Ureter (tissue), 1 donor: ENCODE results near the gene AKT2. TPM values are rescaled to one million over a fixed set of nuclear protein-coding genes. Genes with fewer than 3 reads are reported as not detected.

Experiments
- DNase-seq: peaks from one replicate; pipeline ENCODE4 v3.0.0-alpha.2; 2020; ENCODE audit warnings: low spot score
- total RNA-seq: library from RNA; stranded (reverse); gene quantifications from one replicate; pipeline ENCODE4 v1.2.4, GENCODE V29; 2023
- donor health status: DM: yes; HTN: yes; CAD: no.

Gene AKT2
- total RNA-seq, 1 donor from 2014 or later, result 128 TPM

- peak; percentile 62 for DNase-seq
Measured at GRCh38 chr19:40190891-40191835, 94.0 kb downstream of the AKT2 start, which contains the start of gene MAP3K10. Gene MAP3K10, plus strand, starts transcription at chr19:40191426. Its CDS starts 606 bp downstream, at chr19:40192032.

- no peak for DNase-seq
Measured at GRCh38 chr19:40184273-40184672, 100.9 kb downstream of the AKT2 start.

Other genes starting within 250 kb of the AKT2 start
- gene ZNF780B, start 229.1 kb downstream of the AKT2 start, total RNA-seq, result 38.2 TPM
- gene ZNF780A, start 194.4 kb downstream of the AKT2 start, total RNA-seq, result 31.3 TPM
- 14.4 TPM for gene MAP3K10, start 93.9 kb downstream of the AKT2 start, total RNA-seq
- gene TTC9B, start 67.0 kb downstream of the AKT2 start, total RNA-seq, result not detected
- gene CCNP, start 58.7 kb downstream of the AKT2 start, total RNA-seq, result not detected
- gene C19orf47, start 63.1 kb upstream of the AKT2 start, total RNA-seq, result 16.7 TPM
- gene PLD3, start 63.4 kb upstream of the AKT2 start, total RNA-seq, result 137 TPM
- 0.34 TPM for gene HIPK4, start 104.8 kb upstream of the AKT2 start, total RNA-seq
- gene PRX, start 128.0 kb upstream of the AKT2 start, total RNA-seq, result 3.2 TPM
- gene SERTAD1, start 140.6 kb upstream of the AKT2 start, total RNA-seq, result 8.9 TPM
- 34.3 TPM for gene SERTAD3, start 159.0 kb upstream of the AKT2 start, total RNA-seq
- gene BLVRB, start 180.4 kb upstream of the AKT2 start, total RNA-seq, result 62.6 TPM
- 2.6 TPM for gene SPTBN4, start 181.7 kb upstream of the AKT2 start, total RNA-seq